Stimulated activated CD4-positive, alpha-beta T cell treated with anti-CD3 and anti-CD28 coated beads, Interleukin-15, amount 100 ng/mL, for 24 hours (primary cell): ENCODE measurements around the gene TIMD4.
A peak's percentile ranks its signal among the peaks of the same experiment; 100 is the strongest.

Experiments used
- DNase-seq: peaks from one replicate; pipeline ENCODE4 v3.0.0-alpha.2; 2020

Gene TIMD4

GRCh38 chr5:156920861-156921431 is 42.1 kb downstream of the TIMD4 start:
- no peak for DNase-seq

GRCh38 chr5:156920042-156920860 is 42.8 kb downstream of the TIMD4 start:
- peak; percentile 85 for DNase-seq

DNA sequence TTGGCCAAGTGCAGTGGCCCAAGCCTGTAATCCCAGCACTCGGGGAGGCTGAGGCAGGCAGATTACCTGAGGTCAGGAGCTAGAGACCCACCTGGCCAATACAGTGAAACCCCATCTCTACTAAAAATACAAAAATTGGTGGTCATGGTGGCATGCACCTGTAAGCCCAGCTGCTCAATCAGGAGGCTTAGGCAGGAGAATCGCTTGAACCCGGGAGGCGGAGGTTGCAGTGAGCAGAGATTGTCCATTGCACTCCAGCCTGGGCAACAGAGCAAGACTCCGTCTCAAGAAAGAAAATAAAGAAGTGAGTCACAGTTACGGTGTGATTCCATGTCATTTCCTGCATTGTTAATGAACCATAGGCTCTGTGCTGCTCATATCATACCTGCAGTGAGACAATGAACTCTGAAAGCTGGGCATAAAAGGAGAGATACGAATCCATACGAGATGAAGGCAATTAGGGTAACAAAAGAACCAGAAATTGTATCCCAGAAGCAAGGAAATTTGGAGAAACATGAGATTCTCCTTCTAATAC is 44.6 kb downstream of the TIMD4 start:
- DNase-seq: no peak

- DNase-seq: no peak
Observed at GRCh38 chr5:156914371-156914737, 48.7 kb downstream of the TIMD4 start.

- DNase-seq: peak; percentile 31
Observed at GRCh38 chr5:156913719-156914370, 49.2 kb downstream of the TIMD4 start.

GRCh38 chr5:156913355-156913718 is 49.7 kb downstream of the TIMD4 start:
- DNase-seq: no peak

GRCh38 chr5:156912869-156913268 is 50.2 kb downstream of the TIMD4 start:
- peak; percentile 25 for DNase-seq

DNA sequence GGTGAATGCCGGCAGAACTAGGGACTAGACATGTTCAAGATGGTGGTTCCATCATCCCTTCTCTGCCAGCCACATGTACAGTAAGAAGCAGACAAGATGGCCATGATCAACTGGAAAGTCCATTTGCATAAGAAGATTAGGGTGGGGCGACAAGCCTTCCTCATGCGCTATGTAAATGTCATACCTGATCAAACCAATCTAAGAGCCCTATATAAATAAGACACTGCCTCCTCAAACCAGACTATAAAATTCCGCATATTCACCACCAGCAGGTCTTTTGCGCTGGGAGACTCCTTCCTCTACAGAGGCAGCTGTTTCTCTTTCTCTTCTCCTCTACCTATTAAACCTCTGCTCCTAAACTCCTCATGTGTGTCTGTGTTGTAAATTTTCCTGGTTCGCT is 53.8 kb downstream of the TIMD4 start:
- DNase-seq: no peak

GRCh38 chr5:156907667-156908066 is 55.4 kb downstream of the TIMD4 start:
- DNase-seq: no peak

DNA sequence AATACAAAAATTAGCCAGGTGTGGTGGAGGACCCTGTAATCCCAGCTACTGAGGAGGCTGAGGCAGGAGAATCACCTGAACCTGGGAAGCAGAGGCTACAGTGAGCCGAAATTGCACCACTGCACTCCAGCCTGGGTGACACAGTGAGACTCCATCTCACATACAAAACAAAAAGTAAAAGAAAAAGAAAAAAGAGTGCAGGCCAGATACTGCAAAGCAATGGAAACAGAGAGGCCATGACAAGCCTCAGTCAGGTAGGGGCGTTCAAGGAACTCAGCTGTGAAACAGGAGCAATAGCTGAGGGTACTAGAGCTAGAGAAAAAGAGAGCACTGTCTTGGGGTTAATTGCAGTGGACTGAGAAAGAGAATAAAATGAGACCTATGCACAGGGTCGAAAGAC is 56.2 kb downstream of the TIMD4 start:
- DNase-seq: no peak

GRCh38 chr5:156896546-156896945 is 66.5 kb downstream of the TIMD4 start:
- no peak for DNase-seq

GRCh38 chr5:156893517-156893916 is 69.5 kb downstream of the TIMD4 start:
- no peak for DNase-seq

DNA sequence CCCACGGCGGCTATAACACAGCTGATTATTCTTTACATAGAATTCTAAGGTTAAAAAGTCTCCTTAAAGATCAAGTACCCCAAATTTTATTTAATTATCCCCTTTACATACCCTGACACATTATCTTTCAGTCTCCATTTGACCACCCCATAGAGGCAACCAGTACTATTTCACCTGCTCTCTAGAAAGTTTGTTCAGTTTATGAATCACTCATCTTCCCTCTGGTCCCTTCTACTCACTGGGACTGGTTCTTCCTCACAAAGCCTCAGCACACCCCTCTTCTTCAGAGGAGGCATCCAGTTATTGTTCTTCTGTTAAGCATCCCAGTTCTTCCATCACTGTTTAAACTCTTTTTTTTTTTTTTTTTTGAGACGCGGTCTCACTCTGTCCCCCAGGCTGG is 70.2 kb downstream of the TIMD4 start:
- DNase-seq: no peak

- no peak for DNase-seq
Observed at GRCh38 chr5:156892223-156892622, 70.8 kb downstream of the TIMD4 start.

DNA sequence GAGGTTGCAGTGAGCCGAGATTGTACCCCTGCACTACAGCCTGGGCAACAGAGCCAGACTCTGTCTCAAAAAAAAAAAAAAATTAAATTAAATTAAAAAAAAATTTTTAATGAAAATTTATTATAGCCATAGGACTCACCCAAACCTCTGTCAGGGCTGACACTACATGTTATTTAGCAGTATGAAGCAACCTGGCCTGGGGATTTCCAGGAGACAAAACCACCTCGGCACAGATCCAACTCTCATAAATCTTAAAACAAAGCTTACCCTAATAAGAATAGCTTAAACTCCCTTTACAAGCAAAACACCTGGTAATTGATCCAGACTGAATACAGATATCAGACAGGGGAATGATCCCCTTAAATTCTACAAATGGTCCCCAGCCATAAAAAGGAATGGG is 74.5 kb downstream of the TIMD4 start:
- DNase-seq: no peak

DNA sequence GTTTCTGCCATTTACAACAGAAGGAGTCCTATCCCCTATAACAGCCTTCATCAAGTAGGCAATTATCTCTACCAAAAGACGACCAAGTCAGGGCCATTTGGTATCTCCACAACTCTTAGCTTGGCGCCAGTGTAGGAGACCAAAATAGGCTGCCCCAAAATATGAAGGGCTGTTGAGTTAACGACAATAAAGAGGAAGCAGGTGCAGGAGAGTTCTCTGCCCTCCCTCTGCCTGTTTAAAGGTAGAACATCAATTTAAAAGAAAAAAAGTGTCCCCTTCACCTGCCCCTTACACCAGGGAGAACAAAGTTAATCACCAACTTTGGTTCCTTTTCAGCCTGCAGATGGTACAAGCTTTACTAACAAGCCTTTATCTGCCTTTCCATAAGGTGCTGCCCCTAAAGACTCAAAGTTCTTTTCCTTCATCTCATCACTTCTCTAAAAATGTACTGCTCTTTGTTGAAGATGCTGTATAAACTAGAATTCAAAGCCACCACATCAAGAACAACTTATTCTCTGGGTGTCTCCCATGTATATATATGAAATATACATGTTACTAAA is 79.6 kb downstream of the TIMD4 start:
- DNase-seq: no peak

GRCh38 chr5:156879665-156880285 is 83.3 kb downstream of the TIMD4 start:
- DNase-seq: no peak

GRCh38 chr5:156871212-156871611 is 91.8 kb downstream of the TIMD4 start:
- no peak for DNase-seq

DNA sequence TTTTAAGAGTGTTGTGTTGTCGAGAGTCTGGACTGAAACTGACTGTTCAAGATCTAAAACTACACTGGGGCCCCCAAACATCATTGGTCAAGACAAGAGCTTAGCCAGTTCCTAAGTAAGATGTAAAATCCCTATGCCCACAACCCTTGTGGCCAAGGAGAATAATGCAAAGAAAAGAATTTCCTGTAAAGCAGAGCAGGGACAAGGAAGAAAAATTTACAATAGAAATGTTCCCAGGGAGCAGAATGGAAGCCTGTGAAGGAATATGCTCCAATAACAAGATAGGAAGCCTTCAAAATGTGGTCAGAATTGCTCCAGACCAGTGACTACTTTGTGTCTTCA is 92.6 kb downstream of the TIMD4 start:
- no peak for DNase-seq
